IPS-11a (cell line): ENCODE results near the gene SPG7.

Source experiments
- H3K4me3 ChIP-seq: one replicate; pipeline ENCODE4 v1.5.1; 2013; ENCODE audit warnings: low read depth, low read length, control low read depth

Gene SPG7

DNA sequence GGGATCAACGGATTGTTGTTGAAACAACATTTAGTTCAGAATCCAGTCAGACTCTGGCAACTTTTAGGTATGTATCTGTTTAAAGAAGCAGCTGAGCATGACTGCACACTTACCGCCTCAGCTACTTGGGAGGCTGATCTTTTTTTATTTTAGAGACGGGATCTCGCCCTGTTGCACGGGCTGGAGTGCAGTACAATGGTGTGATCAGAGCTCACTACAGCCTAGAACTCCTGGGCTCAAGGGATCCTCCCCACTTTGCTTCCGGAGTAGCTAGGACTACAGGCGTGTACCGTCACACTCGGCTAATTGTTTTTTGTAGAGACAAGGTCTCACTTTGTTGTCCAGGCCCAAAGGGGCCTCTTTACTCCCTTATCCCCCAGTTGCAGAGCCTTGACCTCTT is 2.3 kb downstream of the SPG7 start:
- no peak overlapping the region for H3K4me3 ChIP-seq

DNA sequence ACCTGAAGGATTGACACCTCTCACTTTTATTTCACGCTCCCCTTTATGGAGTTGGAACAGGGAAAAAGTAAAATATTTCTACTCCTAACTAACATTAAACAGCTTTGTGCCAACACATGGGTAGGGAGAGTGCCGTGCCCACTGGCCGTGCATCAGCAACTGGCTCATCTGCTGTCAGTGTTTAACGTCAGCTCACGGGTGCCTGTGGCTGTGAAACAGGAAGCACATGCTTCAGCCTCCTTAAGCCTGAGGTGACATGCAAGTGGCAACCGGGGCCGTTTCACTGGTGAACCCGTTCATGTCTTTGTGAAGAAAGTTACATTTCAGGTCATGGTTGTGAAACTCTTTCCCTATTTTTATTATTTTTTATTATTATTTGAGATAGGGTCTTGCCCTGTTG is 3.2 kb downstream of the SPG7 start:
- no peak overlapping the region for H3K4me3 ChIP-seq

DNA sequence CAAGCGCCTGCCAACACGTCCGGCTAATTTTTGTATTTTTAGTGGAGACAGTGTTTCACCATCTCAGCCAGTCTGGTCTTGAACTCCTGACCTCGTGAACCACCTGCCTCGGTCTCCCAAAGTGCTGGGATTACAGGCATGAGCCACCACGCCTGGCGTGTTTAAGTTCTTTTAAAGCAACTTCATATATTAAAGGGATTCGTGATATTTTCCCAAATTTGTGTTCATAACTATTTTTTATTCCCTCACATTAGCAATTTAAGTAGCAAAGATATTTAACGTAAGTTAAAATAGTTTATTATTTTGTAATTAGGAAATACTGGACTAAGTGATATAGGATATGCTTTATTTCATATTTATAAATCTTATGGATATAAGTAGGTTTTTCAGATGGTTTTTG is 4.2 kb downstream of the SPG7 start:
- H3K4me3 ChIP-seq, result no peak overlapping the region

DNA sequence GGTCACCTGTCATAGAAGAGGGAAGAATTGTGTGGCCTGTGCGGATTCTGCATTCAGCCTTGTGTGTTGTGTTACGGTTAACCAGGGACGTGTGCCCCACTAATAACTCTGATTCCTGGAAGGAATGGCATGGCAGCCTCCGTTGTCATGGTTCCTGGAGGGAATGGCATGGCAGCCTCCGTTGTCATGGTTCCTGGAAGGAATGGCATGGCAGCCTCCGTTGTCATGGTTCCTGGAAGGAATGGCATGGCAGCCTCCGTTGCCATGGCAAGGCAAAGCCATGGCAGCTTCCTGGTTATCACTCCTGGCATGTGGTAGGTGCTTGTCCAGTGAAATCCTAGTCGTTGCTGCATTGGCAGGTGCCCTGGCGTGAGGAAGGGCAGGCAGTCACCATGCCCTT is 8.9 kb downstream of the SPG7 start:
- H3K4me3 ChIP-seq, result no peak overlapping the region

DNA sequence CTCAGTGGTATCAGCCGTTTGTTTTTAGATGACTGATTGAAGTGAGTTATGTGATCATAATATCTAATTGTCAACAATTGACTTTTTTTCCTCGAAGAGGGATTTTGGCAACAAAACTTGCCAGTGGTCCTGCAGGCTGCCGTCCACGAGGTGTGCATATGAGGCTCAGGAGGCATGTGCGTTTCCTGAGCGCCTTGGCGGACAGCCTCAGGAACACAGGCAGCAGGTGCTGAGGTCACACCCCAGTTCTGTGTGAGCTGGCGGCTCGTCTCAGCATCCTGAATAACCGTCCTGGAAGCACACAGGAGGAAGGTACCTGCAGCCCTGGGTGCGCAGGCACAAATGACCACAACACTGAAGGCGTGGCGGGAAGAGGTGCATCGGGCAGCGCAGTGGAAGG is 11.7 kb downstream of the SPG7 start:
- no peak overlapping the region for H3K4me3 ChIP-seq

DNA sequence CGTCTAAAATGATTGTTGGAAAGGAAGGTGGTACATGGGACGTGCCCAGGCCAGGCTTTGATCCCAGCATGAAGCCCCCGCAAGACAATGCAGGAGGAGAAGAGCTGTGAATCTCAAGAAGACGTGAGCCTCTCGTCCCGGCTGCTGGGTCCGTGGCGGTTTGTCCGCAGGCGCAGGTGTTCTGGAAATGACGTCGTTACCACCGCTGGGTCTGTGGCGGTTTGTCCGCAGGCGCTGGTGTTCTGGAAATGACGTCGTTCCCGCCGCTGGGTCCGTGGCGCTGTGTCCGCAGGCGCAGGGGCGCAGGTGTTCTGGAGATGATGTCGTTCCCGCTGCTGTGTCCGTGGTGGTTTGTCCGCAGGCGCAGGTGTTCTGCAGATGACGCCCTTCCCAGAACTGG is 14.1 kb downstream of the SPG7 start:
- no peak overlapping the region for H3K4me3 ChIP-seq

DNA sequence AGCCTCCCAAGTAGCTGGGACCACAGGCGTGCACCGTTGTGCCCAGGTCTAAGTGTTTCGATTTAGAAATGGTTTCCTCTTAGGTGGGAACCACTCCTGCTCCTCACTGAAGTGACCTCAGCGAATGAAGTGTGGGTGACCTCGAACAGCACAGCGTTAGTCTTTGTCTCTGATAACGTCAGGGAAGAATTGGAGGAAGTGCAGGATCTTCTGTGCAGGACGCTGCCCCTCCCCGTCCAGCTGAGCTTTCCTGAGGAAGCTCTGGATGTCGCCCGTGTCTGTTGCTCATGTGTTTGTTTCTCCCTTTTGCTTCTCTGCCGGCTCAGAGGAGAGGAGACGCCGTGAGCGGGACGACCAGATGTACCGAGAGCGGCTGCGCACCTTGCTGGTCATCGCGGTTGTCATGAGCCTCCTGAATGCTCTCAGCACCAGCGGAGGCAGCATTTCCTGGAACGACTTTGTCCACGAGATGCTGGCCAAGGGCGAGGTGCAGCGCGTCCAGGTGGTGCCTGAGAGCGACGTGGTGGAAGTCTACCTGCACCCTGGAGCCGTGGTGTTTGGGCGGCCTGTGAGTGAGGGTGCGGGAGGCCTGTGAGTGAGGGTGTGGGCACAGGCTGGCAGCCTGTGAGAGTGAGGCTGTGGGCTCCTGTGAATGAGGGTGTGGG is 15.6 kb downstream of the SPG7 start:
- no peak overlapping the region for H3K4me3 ChIP-seq

DNA sequence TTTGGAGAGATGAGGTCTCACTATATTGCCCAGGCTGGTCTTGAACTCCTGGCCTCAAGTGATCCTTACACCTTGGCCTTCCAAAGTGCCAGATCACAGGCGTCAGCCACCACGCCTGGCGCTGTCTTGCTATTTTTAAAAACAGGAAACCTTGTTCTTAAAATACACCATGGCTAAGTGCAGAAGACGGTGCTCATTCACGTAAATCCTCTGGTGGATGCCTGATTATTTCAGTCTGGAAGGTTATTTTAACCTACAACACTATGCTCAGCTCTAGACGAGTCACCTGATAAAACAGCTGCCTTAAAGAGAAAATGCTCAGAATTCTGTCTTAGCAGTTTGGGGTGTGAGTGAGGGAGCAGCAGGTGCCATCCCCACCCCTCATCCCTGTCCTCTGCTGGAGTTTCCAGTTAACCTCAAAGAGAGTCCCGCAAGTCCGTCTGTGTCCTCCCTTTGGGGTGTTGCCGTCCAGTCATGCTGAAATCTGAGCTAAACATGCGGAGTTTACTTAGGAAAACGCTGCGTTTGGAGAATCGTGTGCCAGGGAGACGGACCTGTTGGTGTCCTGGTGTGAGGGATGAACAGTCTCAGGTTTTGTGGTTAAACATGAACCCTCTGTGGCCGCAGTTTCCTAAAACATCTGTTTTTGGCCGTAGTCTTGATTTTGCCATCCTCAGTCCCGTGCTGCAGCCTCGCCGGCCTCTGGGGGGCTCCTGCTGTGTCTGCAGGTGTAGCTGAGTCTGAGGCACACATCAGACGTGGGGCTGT is 17.1 kb downstream of the SPG7 start:
- H3K4me3 ChIP-seq, result no peak overlapping the region

DNA sequence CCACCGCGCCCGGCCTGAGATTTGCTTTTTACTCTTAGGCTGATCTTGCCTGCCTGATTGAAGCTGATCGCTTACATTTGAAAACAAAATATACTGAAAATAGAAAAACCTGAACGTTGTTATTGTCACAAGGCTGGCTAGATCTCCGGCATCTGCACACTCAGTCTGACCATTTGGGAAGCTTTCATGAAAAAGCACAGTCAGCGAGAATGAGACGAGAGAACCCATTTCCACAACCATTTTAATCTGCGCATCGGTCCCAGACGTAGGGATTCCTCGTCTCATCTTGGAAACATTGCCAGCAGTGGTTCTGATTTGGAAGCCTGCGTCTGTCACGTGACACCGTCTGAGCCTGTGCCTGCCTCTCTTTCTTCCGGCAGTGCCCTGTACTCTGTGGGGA is 20.9 kb downstream of the SPG7 start:
- H3K4me3 ChIP-seq, result no peak overlapping the region

DNA sequence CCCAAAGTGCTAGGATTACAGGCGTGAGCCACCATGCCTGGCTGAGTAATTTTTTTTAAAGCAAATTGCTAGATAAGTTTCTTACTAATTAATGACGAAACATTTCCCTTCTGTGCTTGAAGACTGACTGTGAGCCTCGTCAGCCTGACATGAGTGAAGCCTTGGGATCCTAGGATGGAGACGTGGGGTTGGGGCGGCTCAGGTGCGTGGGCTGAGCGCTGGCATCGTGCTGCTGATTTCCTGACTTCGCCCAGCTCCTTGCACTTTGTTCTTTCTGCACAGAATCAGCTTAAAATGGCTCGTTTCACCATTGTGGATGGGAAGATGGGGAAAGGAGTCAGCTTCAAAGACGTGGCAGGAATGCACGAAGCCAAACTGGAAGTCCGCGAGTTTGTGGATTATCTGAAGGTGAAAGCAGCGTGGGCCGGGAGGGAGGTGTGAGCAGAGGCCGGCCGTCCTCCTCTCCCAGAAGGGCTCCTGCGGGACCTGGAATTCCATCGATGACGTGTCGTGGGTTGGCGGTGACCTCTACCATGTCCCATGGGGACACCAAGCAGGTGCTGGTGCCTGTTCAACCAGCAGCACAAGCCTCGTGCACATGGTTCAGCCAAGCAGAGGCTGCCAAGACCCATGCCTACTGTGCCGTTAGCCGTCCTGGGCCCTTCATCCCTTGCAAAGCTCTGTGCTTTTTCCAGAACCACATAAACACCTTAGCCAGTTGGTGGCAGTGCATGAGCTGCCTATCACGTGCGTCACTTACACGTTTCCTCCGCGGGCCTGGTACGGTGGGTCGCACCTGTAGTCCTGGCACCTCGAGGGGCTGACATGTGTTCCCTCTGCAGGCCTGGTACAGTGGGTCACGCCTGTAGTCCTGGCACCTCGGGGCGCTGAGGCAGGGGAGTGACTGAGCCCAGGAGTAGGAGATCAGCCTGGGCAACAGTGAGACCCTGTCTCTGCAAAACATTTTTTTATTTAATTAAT is 22.5 kb downstream of the SPG7 start:
- no peak overlapping the region for H3K4me3 ChIP-seq

DNA sequence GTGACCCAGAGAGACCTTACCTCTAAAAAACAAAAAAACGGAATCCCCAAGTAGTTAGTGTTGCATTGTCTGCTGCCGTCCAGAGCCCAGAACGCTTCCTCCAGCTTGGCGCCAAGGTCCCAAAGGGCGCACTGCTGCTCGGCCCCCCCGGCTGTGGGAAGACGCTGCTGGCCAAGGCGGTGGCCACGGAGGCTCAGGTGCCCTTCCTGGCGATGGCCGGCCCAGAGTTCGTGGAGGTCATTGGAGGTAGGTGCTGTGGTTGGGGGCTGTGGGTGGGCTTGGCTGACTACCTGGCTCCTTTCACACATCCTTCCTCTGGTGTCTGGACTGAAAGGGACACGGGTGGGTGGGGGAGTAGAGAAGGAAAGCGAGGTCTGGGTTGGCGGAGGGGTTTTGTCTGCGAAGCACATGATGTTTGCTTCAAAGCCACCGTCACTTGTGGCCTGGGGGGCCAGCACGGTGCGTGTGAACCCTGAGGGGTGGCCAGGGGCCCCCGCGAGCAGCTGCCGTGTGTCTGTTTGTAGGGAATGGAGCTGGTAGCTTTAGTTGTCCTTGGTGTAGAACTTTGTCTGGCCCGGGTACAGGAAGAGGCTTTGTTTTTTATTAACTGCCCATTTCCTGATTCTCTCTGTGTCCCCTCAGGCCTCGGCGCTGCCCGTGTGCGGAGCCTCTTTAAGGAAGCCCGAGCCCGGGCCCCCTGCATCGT is 23.8 kb downstream of the SPG7 start:
- no peak overlapping the region for H3K4me3 ChIP-seq

DNA sequence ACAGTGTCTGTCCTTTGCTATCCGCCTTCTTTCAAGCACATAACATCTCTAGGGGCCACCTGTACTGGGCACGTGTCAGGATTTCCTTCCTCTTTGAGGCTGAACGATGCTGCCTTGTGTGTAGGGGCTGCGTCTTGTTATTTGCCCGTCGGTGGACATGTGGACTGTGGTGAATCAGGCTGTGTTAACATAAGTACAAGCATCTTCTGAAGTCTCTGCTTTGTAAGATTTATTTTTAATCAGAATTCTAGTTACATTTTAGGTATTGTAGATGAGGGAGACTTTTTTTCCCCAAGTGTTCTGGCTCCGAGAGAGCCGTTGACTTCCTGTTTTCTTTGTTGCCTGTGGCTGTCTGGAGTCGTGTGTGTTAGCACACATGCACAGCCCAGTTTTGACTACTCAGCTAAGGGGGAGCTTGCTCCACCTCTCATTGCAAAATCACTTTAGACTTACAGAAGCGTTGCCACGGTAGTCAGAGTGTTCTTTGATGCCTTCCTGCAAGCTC is 26.1 kb downstream of the SPG7 start:
- H3K4me3 ChIP-seq, result no peak overlapping the region

DNA sequence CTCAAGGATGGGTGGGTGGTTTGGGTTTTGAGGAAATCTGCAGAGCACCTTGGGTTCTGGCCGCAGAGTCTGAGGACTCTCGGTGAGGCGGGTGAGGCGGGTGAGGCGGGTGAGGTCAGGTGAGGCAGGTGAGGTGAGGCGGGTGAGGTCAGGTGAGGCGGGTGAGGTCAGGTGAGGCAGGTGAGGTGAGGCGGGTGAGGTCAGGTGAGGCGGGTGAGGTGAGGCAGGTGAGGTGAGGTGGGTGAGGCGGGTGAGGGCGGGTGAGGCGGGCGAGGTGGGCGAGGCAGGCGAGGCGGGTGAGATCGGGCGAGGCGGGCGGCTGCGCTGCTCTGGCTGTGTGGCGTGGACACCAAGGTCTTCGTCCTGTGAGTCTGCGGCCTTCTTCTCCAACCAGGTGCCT is 28.2 kb downstream of the SPG7 start:
- H3K4me3 ChIP-seq, result no peak overlapping the region

DNA sequence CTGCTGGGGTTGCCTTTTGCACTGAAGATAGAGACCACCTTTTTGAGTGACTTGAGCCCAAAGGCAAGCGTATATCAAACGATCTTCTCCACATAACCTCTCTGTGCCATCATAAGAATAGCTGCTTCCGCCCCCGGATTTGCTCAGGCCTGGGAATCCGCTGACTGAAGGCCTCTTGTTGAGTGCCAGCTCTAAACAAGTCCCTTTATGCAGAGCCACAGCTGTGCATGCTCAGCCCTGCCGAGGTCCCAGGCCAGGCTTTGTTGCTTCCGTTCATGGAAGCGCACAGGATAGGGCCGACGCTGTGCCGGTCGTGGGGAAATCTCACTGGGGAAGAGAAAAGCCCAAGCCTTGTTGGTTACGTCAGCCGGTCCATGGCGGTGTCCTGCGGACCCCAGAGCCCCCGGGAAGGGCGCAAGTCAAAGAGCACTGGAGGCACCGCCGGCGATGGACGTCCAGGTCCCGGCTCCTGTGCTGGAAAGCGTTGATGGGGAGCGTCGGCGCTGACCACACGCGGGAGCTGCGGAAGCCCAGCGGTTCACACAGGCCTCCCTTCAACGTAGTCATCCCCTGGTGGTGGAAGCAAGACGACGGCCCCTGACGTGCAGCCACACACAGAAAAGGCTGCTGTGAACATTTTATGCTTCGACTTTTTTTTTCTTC is 28.8 kb downstream of the SPG7 start:
- no peak overlapping the region for H3K4me3 ChIP-seq

DNA sequence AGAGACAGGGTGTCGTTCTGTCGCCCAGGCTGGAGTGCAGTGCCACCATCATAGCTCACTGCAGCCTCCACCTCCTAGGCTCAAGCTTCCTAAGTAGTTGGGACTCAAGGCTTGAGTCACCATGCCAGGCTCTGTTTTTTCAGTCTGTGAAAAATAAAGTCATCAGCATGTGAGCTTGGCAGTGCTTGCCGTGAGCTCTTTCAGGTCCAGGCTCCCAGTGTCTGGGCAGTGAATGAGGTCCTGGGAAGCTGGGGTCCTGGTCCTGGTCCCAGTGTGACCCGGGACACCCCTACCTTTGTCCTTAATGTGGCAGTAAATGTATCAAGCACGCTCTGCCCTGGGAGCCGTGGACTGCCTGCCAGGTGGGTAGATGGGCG is 29.3 kb downstream of the SPG7 start:
- H3K4me3 ChIP-seq, result no peak overlapping the region

DNA sequence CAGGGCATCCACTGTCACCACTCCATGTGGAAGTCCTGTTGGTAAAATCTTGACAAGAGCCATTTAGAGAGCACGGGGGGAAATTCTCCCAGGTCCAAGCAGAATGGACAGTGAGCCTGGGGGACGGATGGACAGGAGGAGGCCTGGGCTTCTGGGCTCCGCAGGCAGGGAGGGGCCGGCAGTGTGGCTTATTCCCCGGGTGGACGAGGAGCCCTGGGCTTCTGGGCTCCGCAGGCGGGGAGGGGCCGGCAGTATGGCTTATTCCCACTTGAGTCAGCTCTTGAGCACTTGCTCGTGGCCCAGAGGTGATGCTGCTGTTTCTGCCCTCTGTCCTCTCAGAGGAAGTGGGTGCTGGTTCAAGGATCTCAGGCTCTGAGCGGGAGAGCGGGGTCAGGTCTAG is 30.1 kb downstream of the SPG7 start:
- H3K4me3 ChIP-seq, result no peak overlapping the region

DNA sequence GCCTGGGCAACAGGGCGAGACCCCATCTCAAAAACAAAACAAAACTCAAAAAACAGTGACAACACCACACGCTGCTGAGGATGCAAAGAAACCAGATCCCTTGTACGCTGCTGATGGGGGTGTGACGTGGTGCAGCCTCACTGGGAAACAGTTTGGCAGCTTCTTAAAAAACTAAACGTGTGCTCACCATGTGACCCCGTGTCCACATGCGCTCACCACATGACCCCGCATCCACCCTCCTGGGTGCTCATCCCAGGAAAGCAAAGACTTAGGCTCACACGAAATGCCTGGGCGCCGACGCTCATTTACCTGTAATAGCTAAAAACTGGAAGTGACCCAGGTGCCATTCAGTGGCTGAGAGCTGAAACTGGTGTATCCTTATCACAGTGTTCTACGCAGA is 32.4 kb downstream of the SPG7 start:
- no peak overlapping the region for H3K4me3 ChIP-seq

DNA sequence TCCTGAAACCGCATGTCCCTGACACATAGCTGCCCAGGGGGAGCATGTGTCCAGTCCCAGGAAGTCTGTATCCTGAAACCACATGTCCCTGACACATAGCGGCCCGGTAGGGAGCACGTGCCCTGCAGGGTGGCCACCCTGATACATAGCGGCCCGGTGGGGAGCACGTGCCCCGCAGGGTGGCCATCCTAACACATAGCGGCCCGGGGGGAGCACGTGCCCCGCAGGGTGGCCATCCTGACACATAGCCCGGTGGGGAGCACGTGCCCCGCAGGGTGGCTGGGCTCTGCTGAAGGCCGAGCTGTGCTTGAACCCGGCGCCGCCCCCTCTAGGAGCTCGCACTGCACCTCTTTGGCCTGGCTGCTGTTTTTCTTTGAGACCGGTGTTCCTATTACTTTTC is 33.6 kb downstream of the SPG7 start:
- no peak overlapping the region for H3K4me3 ChIP-seq

DNA sequence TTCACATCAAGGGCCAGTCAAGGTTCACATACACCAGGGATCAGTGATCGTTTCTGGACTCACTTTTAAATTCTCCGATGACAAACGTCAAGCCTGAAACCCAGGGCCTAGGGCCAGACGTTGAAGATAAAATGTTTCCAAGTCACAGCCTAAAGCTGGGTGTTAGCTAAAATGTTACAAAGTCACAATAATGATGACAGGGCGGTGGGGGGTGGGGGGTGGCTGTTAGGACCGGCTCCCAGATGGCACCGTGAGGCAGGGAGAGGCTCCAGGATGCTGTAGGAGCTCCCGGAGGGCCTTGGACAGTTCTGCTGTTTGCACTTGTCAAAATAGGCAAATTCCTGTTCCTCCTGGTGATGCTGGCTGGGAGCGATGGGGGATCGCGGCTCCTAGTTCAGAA is 35.9 kb downstream of the SPG7 start:
- no peak overlapping the region for H3K4me3 ChIP-seq

DNA sequence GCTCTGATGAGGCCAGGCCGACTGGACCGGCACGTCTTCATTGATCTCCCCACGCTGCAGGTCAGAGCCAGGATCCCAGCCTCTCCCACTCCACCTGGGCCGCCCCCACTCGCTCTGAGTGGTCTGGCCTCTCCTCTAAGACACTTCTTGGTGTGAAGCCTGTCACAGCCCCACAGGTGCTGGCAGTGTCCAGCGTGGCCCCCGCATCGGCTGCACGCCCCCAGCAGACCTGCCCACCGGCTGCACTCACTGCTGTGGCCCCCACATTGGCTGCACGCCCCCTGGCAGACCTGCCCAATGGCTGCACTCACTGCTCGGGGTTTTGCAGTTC is 36.5 kb downstream of the SPG7 start:
- H3K4me3 ChIP-seq, result no peak overlapping the region
